ENCODE results near the gene SLC39A11. TPM values are rescaled to one million over a fixed set of nuclear protein-coding genes. Genes with fewer than 3 reads are reported as not detected.

SLC39A11 gene
- total RNA-seq, 1 donor from 2014 or later = 21.5 TPM

DNA sequence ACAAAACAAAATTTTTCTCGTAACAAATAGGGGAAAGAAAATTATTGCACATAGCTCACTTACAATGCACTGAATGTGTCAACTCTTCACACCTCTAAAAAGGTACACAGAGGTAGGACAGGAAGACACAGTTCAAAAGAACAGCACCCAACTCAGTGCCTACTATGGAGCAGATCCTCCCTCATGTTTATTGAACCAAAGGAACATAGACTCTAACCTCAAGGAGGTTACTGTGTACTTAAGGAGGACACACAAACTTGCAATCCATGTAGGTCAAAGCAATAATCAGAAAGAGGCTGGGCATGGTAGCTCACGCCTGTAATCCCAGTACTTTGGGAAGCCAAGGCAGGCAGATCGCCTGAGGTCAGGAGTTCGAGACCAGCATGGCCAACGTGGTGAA is 50.3 kb downstream of the SLC39A11 start:
- Histone ChIP-seq H3K4me1 (ENCODE audit: insufficient read depth, low read length) (peaks cover 7% of the 10 kb centered on the region), H3K4me3 (ENCODE audit: insufficient read depth, low read depth, low read length) (no peak overlapping the region), H3K27ac (ENCODE audit: low read depth, low read length) (no peak overlapping the region), H3K9me3 (ENCODE audit: insufficient read depth, low read depth, low read length) (no peaks in the 10 kb centered on the region), H3K9ac (ENCODE audit: low read length) (no peak overlapping the region), H3K4me2 (ENCODE audit: low read length) (no peak overlapping the region), H3K27me3 (ENCODE audit: insufficient read depth, low read length) (no peaks in the 10 kb centered on the region), H2AFZ (ENCODE audit: low read depth, low read length) (no peak overlapping the region), H3K79me2 (ENCODE audit: insufficient read depth, low read length) (no peaks in the 10 kb centered on the region), H3K36me3 (ENCODE audit: insufficient read depth, low read length) (no peaks in the 10 kb centered on the region), H4K20me1 (ENCODE audit: insufficient read depth, low read length) (peaks cover 4% of the 10 kb centered on the region)
- H3K27me3 Mint-ChIP-seq (ENCODE audit: low read depth, unreplicated experiment) = no peaks in the 10 kb centered on the region
- TF ChIP-seq EZH2 (IDR thresholded peaks at IDR 0.05; ENCODE audit: insufficient read depth, low read length) = no peak
- TF ChIP-seq, protein P1, sequence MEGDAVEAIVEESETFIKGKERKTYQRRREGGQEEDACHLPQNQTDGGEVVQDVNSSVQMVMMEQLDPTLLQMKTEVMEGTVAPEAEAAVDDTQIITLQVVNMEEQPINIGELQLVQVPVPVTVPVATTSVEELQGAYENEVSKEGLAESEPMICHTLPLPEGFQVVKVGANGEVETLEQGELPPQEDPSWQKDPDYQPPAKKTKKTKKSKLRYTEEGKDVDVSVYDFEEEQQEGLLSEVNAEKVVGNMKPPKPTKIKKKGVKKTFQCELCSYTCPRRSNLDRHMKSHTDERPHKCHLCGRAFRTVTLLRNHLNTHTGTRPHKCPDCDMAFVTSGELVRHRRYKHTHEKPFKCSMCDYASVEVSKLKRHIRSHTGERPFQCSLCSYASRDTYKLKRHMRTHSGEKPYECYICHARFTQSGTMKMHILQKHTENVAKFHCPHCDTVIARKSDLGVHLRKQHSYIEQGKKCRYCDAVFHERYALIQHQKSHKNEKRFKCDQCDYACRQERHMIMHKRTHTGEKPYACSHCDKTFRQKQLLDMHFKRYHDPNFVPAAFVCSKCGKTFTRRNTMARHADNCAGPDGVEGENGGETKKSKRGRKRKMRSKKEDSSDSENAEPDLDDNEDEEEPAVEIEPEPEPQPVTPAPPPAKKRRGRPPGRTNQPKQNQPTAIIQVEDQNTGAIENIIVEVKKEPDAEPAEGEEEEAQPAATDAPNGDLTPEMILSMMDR (IDR thresholded peaks at IDR 0.05; ENCODE audit: insufficient read depth, low read depth, low read length) = no peak
- H3K4me1 Mint-ChIP-seq (ENCODE audit: low read depth, unreplicated experiment) = peaks cover 6% of the 10 kb centered on the region
- H3K4me3 Mint-ChIP-seq (ENCODE audit: unreplicated experiment) = no peak overlapping the region
- H3K27ac Mint-ChIP-seq (ENCODE audit: unreplicated experiment) = no peak overlapping the region
- DNase-seq (ENCODE audit: low read depth) (no peak), FAIRE-seq (no peak)
- H3K9me3 Mint-ChIP-seq (ENCODE audit: unreplicated experiment) = peaks cover 24% of the 10 kb centered on the region
- H3K36me3 Mint-ChIP-seq (ENCODE audit: low read depth, unreplicated experiment) = peaks cover 13% of the 10 kb centered on the region

DNA sequence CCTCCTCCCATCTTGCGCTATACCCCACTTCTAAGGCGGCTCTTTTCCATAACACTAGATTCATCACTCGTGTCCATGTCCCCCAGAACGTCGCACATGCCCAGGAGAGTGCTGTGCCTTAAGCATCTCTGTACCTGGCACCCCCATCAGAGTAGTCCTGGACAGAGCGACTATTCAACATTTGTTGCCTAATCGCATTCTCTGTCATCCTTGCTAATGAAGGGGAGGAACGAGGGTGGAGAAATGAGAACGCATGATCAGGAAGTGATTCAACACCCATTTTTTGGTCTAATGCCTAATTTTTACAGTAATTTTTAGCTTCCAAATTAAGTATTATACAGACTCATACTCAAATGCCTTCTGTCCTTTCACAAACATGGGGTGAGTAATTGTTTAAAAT is 53.2 kb downstream of the SLC39A11 start:
- H3K4me3 Mint-ChIP-seq (ENCODE audit: unreplicated experiment) = no peak overlapping the region

DNA sequence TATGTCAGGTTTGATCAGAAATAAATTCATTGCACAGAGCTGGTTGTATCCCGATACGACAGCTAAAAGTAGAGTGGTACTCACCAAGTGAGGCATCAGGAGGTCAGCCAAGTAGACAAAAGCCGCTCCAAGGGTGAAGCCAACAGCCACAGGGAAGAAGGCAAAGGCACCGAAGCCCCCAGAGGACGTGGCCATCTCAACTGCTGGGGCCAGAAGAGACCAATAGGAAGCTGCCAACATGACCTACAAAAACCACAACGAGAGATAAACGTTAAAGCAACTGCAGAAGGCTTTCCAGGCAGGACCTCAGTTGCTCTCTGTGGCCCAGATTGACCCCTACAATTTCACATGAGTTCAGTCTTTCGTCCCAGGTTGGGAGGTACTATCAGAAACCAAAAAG is 61.0 kb downstream of the SLC39A11 start:
- Histone ChIP-seq H3K27me3 (ENCODE audit: insufficient read depth, low read length) (no peaks in the 10 kb centered on the region), H3K9me3 (ENCODE audit: insufficient read depth, low read depth, low read length) (no peaks in the 10 kb centered on the region)

More for the DNA sequence above, 53.2 kb downstream of the SLC39A11 start:
- Histone ChIP-seq H3K4me1 (ENCODE audit: insufficient read depth, low read length) (peaks cover 7% of the 10 kb centered on the region), H3K36me3 (ENCODE audit: insufficient read depth, low read length) (no peaks in the 10 kb centered on the region), H4K20me1 (ENCODE audit: insufficient read depth, low read length) (peaks cover 4% of the 10 kb centered on the region), H3K79me2 (ENCODE audit: insufficient read depth, low read length) (no peaks in the 10 kb centered on the region), H3K27ac (ENCODE audit: low read depth, low read length) (no peak overlapping the region), H3K4me3 (ENCODE audit: insufficient read depth, low read depth, low read length) (no peak overlapping the region), H3K9ac (ENCODE audit: low read length) (no peak overlapping the region), H3K27me3 (ENCODE audit: insufficient read depth, low read length) (no peaks in the 10 kb centered on the region), H3K9me3 (ENCODE audit: insufficient read depth, low read depth, low read length) (no peaks in the 10 kb centered on the region), H3K4me2 (ENCODE audit: low read length) (no peak overlapping the region), H2AFZ (ENCODE audit: low read depth, low read length) (no peak overlapping the region)
- H3K27me3 Mint-ChIP-seq (ENCODE audit: low read depth, unreplicated experiment) = no peaks in the 10 kb centered on the region
- no peak overlapping the region for H3K27ac Mint-ChIP-seq (ENCODE audit: unreplicated experiment)
- H3K9me3 Mint-ChIP-seq (ENCODE audit: unreplicated experiment) = peaks cover 24% of the 10 kb centered on the region
- no peak for FAIRE-seq
- peaks cover 5% of the 10 kb centered on the region for H3K36me3 Mint-ChIP-seq (ENCODE audit: low read depth, unreplicated experiment)
- no peak for DNase-seq (ENCODE audit: low read depth)
- H3K4me1 Mint-ChIP-seq (ENCODE audit: low read depth, unreplicated experiment) = peaks cover 4% of the 10 kb centered on the region
- TF ChIP-seq EZH2 (IDR thresholded peaks at IDR 0.05; ENCODE audit: insufficient read depth, low read length) = no peak
- TF ChIP-seq, protein P1 (IDR thresholded peaks at IDR 0.05; ENCODE audit: insufficient read depth, low read depth, low read length) = no peak

More for the DNA sequence above, 61.0 kb downstream of the SLC39A11 start:
- H3K27me3 Mint-ChIP-seq (ENCODE audit: low read depth, unreplicated experiment) = no peaks in the 10 kb centered on the region
- FAIRE-seq = no peak
- Histone ChIP-seq H3K27ac (ENCODE audit: low read depth, low read length) (no peak overlapping the region), H3K9ac (ENCODE audit: low read length) (no peak overlapping the region), H3K36me3 (ENCODE audit: insufficient read depth, low read length) (no peaks in the 10 kb centered on the region), H3K79me2 (ENCODE audit: insufficient read depth, low read length) (no peaks in the 10 kb centered on the region), H3K4me2 (ENCODE audit: low read length) (no peak overlapping the region), H3K4me3 (ENCODE audit: insufficient read depth, low read depth, low read length) (no peak overlapping the region), H2AFZ (ENCODE audit: low read depth, low read length) (no peak overlapping the region), H4K20me1 (ENCODE audit: insufficient read depth, low read length) (no peaks in the 10 kb centered on the region), H3K4me1 (ENCODE audit: insufficient read depth, low read length) (peaks cover 3% of the 10 kb centered on the region)
- TF ChIP-seq, protein P1 (IDR thresholded peaks at IDR 0.05; ENCODE audit: insufficient read depth, low read depth, low read length) = no peak
- TF ChIP-seq EZH2 (IDR thresholded peaks at IDR 0.05; ENCODE audit: insufficient read depth, low read length) = no peak
- peaks cover 15% of the 10 kb centered on the region for H3K4me1 Mint-ChIP-seq (ENCODE audit: low read depth, unreplicated experiment)
- peaks cover 8% of the 10 kb centered on the region for H3K36me3 Mint-ChIP-seq (ENCODE audit: low read depth, unreplicated experiment)
- no peak for DNase-seq (ENCODE audit: low read depth)
- H3K27ac Mint-ChIP-seq (ENCODE audit: unreplicated experiment) = no peak overlapping the region
- no peaks in the 10 kb centered on the region for H3K9me3 Mint-ChIP-seq (ENCODE audit: unreplicated experiment)
- H3K4me3 Mint-ChIP-seq (ENCODE audit: unreplicated experiment) = no peak overlapping the region

Measured in astrocyte (in vitro differentiated cells and primary cell).